Prostate gland (tissue), 2 donors: ENCODE data around the gene INAVA. TPM values are rescaled to one million over a fixed set of nuclear protein-coding genes. Genes with fewer than 3 reads are reported as not detected.
A peak's percentile ranks its signal among the peaks of the same experiment; 100 is the strongest.

Experiments
- DNase-seq: peaks from one replicate; pipeline ENCODE4 v3.0.0-alpha.2; 2019; ENCODE audit warnings: low spot score
- H3K27ac ChIP-seq, 2 donors: fragments of 200-600 bp; sonication (generic); 2 replicates each; pipeline ENCODE4 v1.5.1; 2017 to 2019
- H3K27me3 ChIP-seq: fragments of 200-600 bp; sonication (generic); replicated peaks from 2 replicates; pipeline ENCODE4 v1.5.1; 2019; ENCODE audit not compliant: insufficient read depth
- H3K36me3 ChIP-seq, 2 donors: fragments of 200-600 bp; sonication (generic); 1 replicate in 1 of 2; 2 replicates in 1 of 2; pipeline versions ENCODE4 v1.5.1 to v1.8.1; 2017 to 2019
- H3K4me1 ChIP-seq: fragments of 200-600 bp; sonication (generic); replicated peaks from 2 replicates; pipeline ENCODE4 v1.5.1; 2019
- H3K4me3 ChIP-seq, 2 donors: fragments of 200-600 bp; sonication (generic); 2 replicates each; pipeline ENCODE4 v1.5.1; 2017 to 2019
- H3K9me3 ChIP-seq: fragments of 200-600 bp; sonication (generic); 2 replicates; pipeline ENCODE4 v1.5.1; 2017
- POLR2A ChIP-seq: fragments of 450-650 bp; IDR thresholded peaks from one replicate; pipeline ENCODE4 v1.6.1; 2016; ENCODE audit warnings: antibody characterized with exemption, mild to moderate bottlenecking
- POLR2AphosphoS5 ChIP-seq: sonication (generic); formaldehyde crosslinking; IDR thresholded peaks from one replicate; pipeline ENCODE4 v1.6.1; 2017; ENCODE audit warnings: antibody characterized with exemption
- WGBS: methylation state at CpG from one replicate; pipeline ENCODE4 v1.1.5; 2018; 5-methylcytosine and 5-hydroxymethylcytosine counted together
- intact Hi-C: fragments of 100-400 bp; cut with DNase I; formaldehyde crosslinking; loops from one replicate; pipeline ENCODE4 v1.14.2; 2022
- total RNA-seq, 2 donors: library from RNA; depleted of rRNA; stranded (reverse); fragments of >200 nt; gene quantifications; one replicate each; pipeline ENCODE4 v1.1.0, GENCODE V29; 2016
- TF ChIP-seq, protein P1 (sequence below), 4 experiments: fragments of 200-600 bp in 2 of 4; fragments of 450-650 bp in 2 of 4; sonication (generic) in 2 of 4; IDR thresholded peaks; 1 replicate in 3 of 4; 2 replicates in 1 of 4; pipeline ENCODE4 v1.5.1; 2016 to 2019; ENCODE audit warnings: antibody characterized with exemption in 4 of 4, mild to moderate bottlenecking in 2 of 4, moderate library complexity in 2 of 4

The INAVA gene
- total RNA-seq, 2 donors from 2014 or later: 7.4 to 27.1 TPM

- Histone ChIP-seq H3K9me3 (no peaks in the 10 kb centered on the region), H3K36me3 (no peaks in the 10 kb centered on the region), H3K4me1 (peaks cover 5% of the 10 kb centered on the region), H3K27ac (no peak overlapping the region), H3K4me3 (no peak overlapping the region), H3K27me3 (peaks cover 11% of the 10 kb centered on the region)
- TF ChIP-seq POLR2AphosphoS5 (no peak), POLR2A (no peak)
- TF ChIP-seq, protein P1, sequence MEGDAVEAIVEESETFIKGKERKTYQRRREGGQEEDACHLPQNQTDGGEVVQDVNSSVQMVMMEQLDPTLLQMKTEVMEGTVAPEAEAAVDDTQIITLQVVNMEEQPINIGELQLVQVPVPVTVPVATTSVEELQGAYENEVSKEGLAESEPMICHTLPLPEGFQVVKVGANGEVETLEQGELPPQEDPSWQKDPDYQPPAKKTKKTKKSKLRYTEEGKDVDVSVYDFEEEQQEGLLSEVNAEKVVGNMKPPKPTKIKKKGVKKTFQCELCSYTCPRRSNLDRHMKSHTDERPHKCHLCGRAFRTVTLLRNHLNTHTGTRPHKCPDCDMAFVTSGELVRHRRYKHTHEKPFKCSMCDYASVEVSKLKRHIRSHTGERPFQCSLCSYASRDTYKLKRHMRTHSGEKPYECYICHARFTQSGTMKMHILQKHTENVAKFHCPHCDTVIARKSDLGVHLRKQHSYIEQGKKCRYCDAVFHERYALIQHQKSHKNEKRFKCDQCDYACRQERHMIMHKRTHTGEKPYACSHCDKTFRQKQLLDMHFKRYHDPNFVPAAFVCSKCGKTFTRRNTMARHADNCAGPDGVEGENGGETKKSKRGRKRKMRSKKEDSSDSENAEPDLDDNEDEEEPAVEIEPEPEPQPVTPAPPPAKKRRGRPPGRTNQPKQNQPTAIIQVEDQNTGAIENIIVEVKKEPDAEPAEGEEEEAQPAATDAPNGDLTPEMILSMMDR (IDR thresholded peaks at IDR 0.05): no peak
- no peak for DNase-seq
- WGBS: 92% methylated on average over 6 of the region's 6 CpGs
- intact Hi-C loops: no loop called here
Observed at GRCh38 chr1:200874694-200875093, 20.0 kb upstream of the INAVA start.

DNA sequence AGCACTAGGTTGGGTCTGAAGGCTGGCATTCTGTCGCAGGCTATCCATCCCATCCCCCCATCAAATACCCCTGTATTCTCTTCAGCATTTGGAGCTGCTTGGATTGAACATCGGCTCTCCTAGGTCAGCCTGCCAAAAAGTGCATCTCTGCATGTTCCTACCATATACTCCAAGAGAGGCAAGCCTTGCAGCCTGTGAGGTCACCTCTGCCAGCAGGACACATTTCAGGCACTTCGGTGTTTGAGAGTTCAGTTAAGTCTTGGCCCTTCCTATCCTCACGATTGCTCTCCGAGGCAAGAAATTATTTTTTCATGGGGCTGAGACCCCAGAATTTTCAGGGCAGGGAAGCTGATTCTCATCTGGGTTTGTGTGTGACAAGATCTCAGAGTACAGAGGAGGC, 19.3 kb upstream of the INAVA start:
- peaks cover 5% of the 10 kb centered on the region for H3K4me1 ChIP-seq
- peaks cover 11% of the 10 kb centered on the region for H3K27me3 ChIP-seq
- TF ChIP-seq POLR2AphosphoS5: no peak
- TF ChIP-seq POLR2A: no peak
- TF ChIP-seq, protein P1 (IDR thresholded peaks at IDR 0.05): no peak

DNA sequence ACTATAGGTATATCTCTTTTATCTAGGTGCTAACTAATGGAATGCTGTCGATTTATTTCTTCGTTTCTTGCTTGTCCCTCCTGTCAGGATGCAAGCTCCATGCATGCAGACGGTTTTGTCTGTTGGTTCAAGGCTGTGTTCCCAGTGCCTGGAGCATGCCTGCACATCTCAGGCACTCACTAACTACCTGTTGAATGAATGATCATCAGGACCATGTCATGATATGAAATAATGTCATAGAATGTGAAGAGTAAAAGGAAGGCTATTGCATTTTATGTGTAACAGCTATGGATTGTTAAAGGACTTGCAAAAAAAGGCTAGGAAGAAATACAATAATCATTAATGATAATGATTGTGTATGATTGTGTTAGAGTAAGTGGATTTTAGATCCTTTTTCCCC, 17.7 kb upstream of the INAVA start:
- TF ChIP-seq, protein P1 (IDR thresholded peaks at IDR 0.05): no peak
- TF ChIP-seq POLR2A (no peak), POLR2AphosphoS5 (no peak)
- intact Hi-C loops: no loop called here

More for the DNA sequence above, 19.3 kb upstream of the INAVA start:
- Histone ChIP-seq H3K27ac (no peak overlapping the region), H3K4me3 (no peak overlapping the region), H3K9me3 (no peaks in the 10 kb centered on the region), H3K36me3 (no peaks in the 10 kb centered on the region)
- WGBS: 89% methylated on average over 5 of the region's 5 CpGs
- no peak for DNase-seq
- intact Hi-C loops: no loop called here

DNA sequence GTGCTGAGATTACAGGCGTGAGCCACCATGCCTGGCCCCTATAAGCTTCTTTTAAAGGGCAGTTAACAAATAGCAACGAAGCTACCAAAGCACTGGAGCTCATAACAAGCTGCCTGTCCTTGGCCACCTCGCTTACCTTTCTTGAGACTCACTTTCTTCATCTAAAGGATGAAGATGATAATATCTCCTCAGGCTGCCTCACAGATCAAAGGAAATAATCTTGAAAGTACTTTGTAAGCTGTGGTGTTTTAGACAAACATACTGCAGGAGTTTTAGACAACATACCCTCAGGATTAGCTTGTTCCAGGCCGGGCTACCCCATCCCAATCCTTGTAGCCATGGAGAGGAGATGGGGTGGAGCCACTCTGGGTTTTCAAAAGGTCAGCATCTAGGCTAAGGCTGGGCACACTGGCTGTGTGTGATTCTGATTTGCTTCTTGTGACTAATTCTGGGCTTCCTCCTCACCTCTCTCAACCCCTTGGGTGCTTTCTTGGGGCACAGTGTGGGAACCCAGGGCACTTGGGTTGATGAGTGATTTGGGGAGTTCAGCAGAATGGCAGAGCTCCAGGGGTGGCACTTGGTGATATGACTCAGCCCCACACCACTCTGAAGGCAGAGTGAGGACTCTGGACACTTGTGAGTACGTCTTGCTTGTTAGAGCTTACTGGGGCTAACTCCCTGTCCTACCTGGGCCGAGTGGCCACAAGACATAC, 16.7 kb upstream of the INAVA start:
- peak; percentile 2 for DNase-seq
- intact Hi-C loops: no loop called here
- H3K27ac ChIP-seq: no peak overlapping the region
- WGBS: 76% methylated on average over 6 of the region's 6 CpGs
- no peaks in the 10 kb centered on the region for H3K9me3 ChIP-seq
- H3K36me3 ChIP-seq: no peaks in the 10 kb centered on the region
- no peak overlapping the region for H3K4me3 ChIP-seq
- TF ChIP-seq POLR2AphosphoS5 (no peak), POLR2A (no peak)
- peaks cover 1% of the 10 kb centered on the region for H3K27me3 ChIP-seq
- peaks cover 4% of the 10 kb centered on the region for H3K4me1 ChIP-seq

More for the DNA sequence above, 17.7 kb upstream of the INAVA start:
- peaks cover 11% of the 10 kb centered on the region for H3K27me3 ChIP-seq
- no peak for DNase-seq
- 77% methylated on average over 3 of the region's 3 CpGs for WGBS
- H3K27ac ChIP-seq: no peak overlapping the region
- no peaks in the 10 kb centered on the region for H3K36me3 ChIP-seq
- peaks cover 5% of the 10 kb centered on the region for H3K4me1 ChIP-seq
- H3K9me3 ChIP-seq: no peaks in the 10 kb centered on the region
- no peak overlapping the region for H3K4me3 ChIP-seq

- H3K9me3 ChIP-seq: no peaks in the 10 kb centered on the region
- no peaks in the 10 kb centered on the region for H3K4me1 ChIP-seq
- no peak for TF ChIP-seq POLR2AphosphoS5
- TF ChIP-seq, protein P1 (IDR thresholded peaks at IDR 0.05): no peak
- TF ChIP-seq POLR2A: no peak
- H3K36me3 ChIP-seq: no peaks in the 10 kb centered on the region
- intact Hi-C loops: no loop called here
- H3K4me3 ChIP-seq: no peak overlapping the region
- 67% methylated on average over 3 of the region's 3 CpGs for WGBS
- no peak overlapping the region for H3K27ac ChIP-seq
- H3K27me3 ChIP-seq: no peaks in the 10 kb centered on the region
- DNase-seq: no peak
Observed at GRCh38 chr1:200880212-200880611, 14.5 kb upstream of the INAVA start.
